HepG2 (cell line): ENCODE results near the gene OR1F1. TPM values are rescaled to one million over a fixed set of nuclear protein-coding genes. Genes with fewer than 3 reads are reported as not detected.

Experiments
- ATAC-seq: fragments of 200-7000 bp; cut with Tn5 transposase; 3 replicates; pipeline ENCODE4 v1.9.1; 2020; ENCODE audit warnings: mild to moderate bottlenecking, moderate library complexity
- BruUV-seq: library from RNA; stranded (reverse); fragments of 400-500 nt; replicated peaks from 2 replicates; lab custom pipeline; 2021; lab: Mats Ljungman, UMichigan
- CTCF ChIA-PET: fragments of 300-600 bp; formaldehyde crosslinking; extraction: SDS; loops from one replicate; lab custom pipeline; 2021; ENCODE audit warnings: low total read pairs, inconsistent platforms, low intra/inter-chr PET ratio; lab: Yijun Ruan, JAX
- POLR2A ChIA-PET: fragments of 350-600 bp; sonication (Branson Sonifier 250); formaldehyde crosslinking; loops from one replicate; lab custom pipeline; 2020; ENCODE audit warnings: antibody characterized with exemption, inconsistent platforms; lab: Yijun Ruan, JAX
- DNase-seq: peaks from one replicate; pipeline ENCODE4 v3.0.0-alpha.2; 2015; ENCODE audit warnings: low spot score
- FAIRE-seq: peaks from 3 replicates; lab custom pipeline; 2011; peaks lifted over from hg19 to GRCh38; lab: Jason Lieb, UNC
- H2AFZ ChIP-seq: one replicate; pipeline ENCODE4 v1.6.1; 2011; ENCODE audit warnings: low read length, inconsistent platforms
- H3K27ac ChIP-seq: fragments of 300-600 bp; 3 replicates; pipeline ENCODE4 v1.8.0; 2011; ENCODE audit warnings: mixed run types, mild to moderate bottlenecking, mixed read lengths, low read length, inconsistent platforms; ENCODE audit not compliant: insufficient read depth; ENCODE audit errors: extremely low read length
- H3K27me3 ChIP-seq, 2 experiments: fragments of 200-600 bp in 1 of 2; 2 replicates in 1 of 2; 3 replicates in 1 of 2; pipeline versions ENCODE4 v1.6.0 to v1.8.0; 2011; ENCODE audit warnings: low read length in 2 of 2, mild to moderate bottlenecking in 2 of 2, moderate library complexity in 2 of 2, inconsistent platforms in 1 of 2; ENCODE audit not compliant: insufficient read depth in 2 of 2, control insufficient read depth in 1 of 2
- H3K36me3 ChIP-seq, 2 experiments: fragments of 200-600 bp in 1 of 2; replicated peaks in 1 of 2; 2 replicates in 1 of 2; 3 replicates in 1 of 2; pipeline versions ENCODE4 v1.5.1 to v1.8.0; 2011; ENCODE audit warnings: low read length in 2 of 2, inconsistent platforms in 1 of 2; ENCODE audit not compliant: insufficient read depth in 2 of 2, control insufficient read depth in 1 of 2
- H3K4me1 ChIP-seq: 2 replicates; pipeline ENCODE4 v1.5.1; 2012; ENCODE audit warnings: low read length, inconsistent platforms; ENCODE audit not compliant: insufficient read depth
- H3K4me2 ChIP-seq: 2 replicates; pipeline ENCODE4 v1.6.0; 2011; ENCODE audit warnings: low read depth, low read length, inconsistent platforms
- H3K4me3 ChIP-seq, 3 experiments: fragments of 200-600 bp in 1 of 3; sonication (generic), shearing (Covaris generic) in 1 of 3; replicated peaks in 1 of 3; 2 replicates each; pipeline ENCODE4 v1.5.1; 2011 to 2016; ENCODE audit warnings: low read length in 3 of 3, inconsistent platforms in 2 of 3, low read depth in 2 of 3, mild to moderate bottlenecking in 2 of 3, control low read depth in 1 of 3, mixed read lengths in 1 of 3; ENCODE audit not compliant: insufficient read depth in 1 of 3
- H3K79me2 ChIP-seq: one replicate; pipeline ENCODE4 v1.6.1; 2011; ENCODE audit warnings: low read length, inconsistent platforms; ENCODE audit not compliant: insufficient read depth
- H3K9ac ChIP-seq: 2 replicates; pipeline ENCODE4 v1.6.0; 2011; ENCODE audit warnings: mild to moderate bottlenecking, low read depth, low read length, inconsistent platforms; ENCODE audit not compliant: insufficient read depth
- H3K9me3 ChIP-seq: 2 replicates; pipeline ENCODE4 v1.5.1; 2012; ENCODE audit warnings: mild to moderate bottlenecking, low read length
- H4K20me1 ChIP-seq: 2 replicates; pipeline ENCODE4 v1.6.0; 2011; ENCODE audit warnings: inconsistent platforms, mild to moderate bottlenecking, low read length, moderate library complexity; ENCODE audit not compliant: insufficient read depth
- ATF2 ChIP-seq: sonication (generic); formaldehyde crosslinking; IDR thresholded peaks from 2 replicates; pipeline ENCODE4 v1.4.0; 2020; ENCODE audit warnings: missing genetic modification reagents
- SETDB1 ChIP-seq: sonication (generic); formaldehyde crosslinking; IDR thresholded peaks from 2 replicates; pipeline ENCODE4 v1.5.1; 2020; ENCODE audit warnings: missing genetic modification reagents, mild to moderate bottlenecking, borderline replicate concordance
- WGBS: methylation state at CpG from one replicate; pipeline ENCODE4 v1.1.6; 2017; ENCODE audit warnings: low lambda C conversion rate; 5-methylcytosine and 5-hydroxymethylcytosine counted together
- in situ Hi-C: cut with HindIII; loops from 2 replicates; pipeline ENCODE4 v1.10.0; 2017; ENCODE audit warnings: low pct_unique_long_range_greater_than_20kb; ENCODE audit not compliant: extremely low pct_ligation_motif_present
- intact Hi-C: fragments of 100-400 bp; cut with micrococcal nuclease; formaldehyde crosslinking; loops from one replicate; pipeline ENCODE4 v1.10.0; 2022; ENCODE audit not compliant: unreplicated experiment
- polyA plus RNA-seq, 8 experiments: library from polyadenylated mRNA; depleted of rRNA in 3 of 8; stranded (reverse) in 7 of 8; unstranded in 1 of 8; fragments of >200 nt; fragmentation: Illumina TruSeq in 4 of 8; extraction: Trizol in 4 of 8; gene quantifications; 2 replicates each; pipeline versions ENCODE4 v1.2.1 to v1.2.3, GENCODE V29; 2011 to 2016; ENCODE audit warnings: low read depth in 4 of 8, missing spikeins in 1 of 8, mixed read lengths in 1 of 8; ENCODE audit not compliant: insufficient read depth in 1 of 8
- total RNA-seq, 5 experiments: library from RNA; depleted of rRNA; stranded (reverse); fragments of >200 nt; fragmentation: Illumina TruSeq; extraction: Trizol; gene quantifications; 2 replicates each; pipeline ENCODE4 v1.2.3, GENCODE V29; 2016; ENCODE audit warnings: low read depth in 1 of 5
- TF ChIP-seq, protein P1 (sequence below): sonication (generic); formaldehyde crosslinking; IDR thresholded peaks from 2 replicates; pipeline ENCODE4 v1.8.0; 2022; ENCODE audit warnings: mild to moderate bottlenecking, missing genetic modification reagents; ENCODE audit not compliant: insufficient replicate concordance
- TF ChIP-seq, protein P2 (sequence below): sonication (generic); formaldehyde crosslinking; IDR thresholded peaks from 2 replicates; pipeline ENCODE4 v1.4.0; 2020; ENCODE audit warnings: missing genetic modification reagents
- TF ChIP-seq, protein P3 (sequence below): sonication (generic); formaldehyde crosslinking; IDR thresholded peaks from 2 replicates; pipeline ENCODE4 v1.4.0; 2020; ENCODE audit warnings: mild to moderate bottlenecking, missing genetic modification reagents

The OR1F1 gene
- total and polyA plus RNA-seq, 2 of the 13 experiments (the other 11 are each of a cell fraction or from before 2014, with no cell fraction given) = 0.90 TPM; not detected in 1

- DNase-seq (no peak), ATAC-seq (no peak), FAIRE-seq (no peak)
- peaks cover 32% of the 10 kb centered on the region for H3K4me1 ChIP-seq
- no peaks in the 10 kb centered on the region for H3K9me3 ChIP-seq
- no peak overlapping the region for H3K4me2 ChIP-seq
- H3K27ac ChIP-seq = no peak overlapping the region
- no peaks in the 10 kb centered on the region for H3K79me2 ChIP-seq
- H2AFZ ChIP-seq = no peak overlapping the region
- ChIA-PET CTCF (no interaction called here), POLR2A (no interaction called here)
- no peak overlapping the region for H3K9ac ChIP-seq
- H3K27me3 ChIP-seq = peaks cover 5 to 13% of the 10 kb centered on the region in 2 experiments; a peak in 2 of 5 replicates
- TF ChIP-seq ATF2 (CRISPR knock-in tag) (no peak), SETDB1 (CRISPR knock-in tag) (no peak)
- TF ChIP-seq, protein P1, sequence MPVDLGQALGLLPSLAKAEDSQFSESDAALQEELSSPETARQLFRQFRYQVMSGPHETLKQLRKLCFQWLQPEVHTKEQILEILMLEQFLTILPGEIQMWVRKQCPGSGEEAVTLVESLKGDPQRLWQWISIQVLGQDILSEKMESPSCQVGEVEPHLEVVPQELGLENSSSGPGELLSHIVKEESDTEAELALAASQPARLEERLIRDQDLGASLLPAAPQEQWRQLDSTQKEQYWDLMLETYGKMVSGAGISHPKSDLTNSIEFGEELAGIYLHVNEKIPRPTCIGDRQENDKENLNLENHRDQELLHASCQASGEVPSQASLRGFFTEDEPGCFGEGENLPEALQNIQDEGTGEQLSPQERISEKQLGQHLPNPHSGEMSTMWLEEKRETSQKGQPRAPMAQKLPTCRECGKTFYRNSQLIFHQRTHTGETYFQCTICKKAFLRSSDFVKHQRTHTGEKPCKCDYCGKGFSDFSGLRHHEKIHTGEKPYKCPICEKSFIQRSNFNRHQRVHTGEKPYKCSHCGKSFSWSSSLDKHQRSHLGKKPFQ = no peak
- TF ChIP-seq, protein P2, sequence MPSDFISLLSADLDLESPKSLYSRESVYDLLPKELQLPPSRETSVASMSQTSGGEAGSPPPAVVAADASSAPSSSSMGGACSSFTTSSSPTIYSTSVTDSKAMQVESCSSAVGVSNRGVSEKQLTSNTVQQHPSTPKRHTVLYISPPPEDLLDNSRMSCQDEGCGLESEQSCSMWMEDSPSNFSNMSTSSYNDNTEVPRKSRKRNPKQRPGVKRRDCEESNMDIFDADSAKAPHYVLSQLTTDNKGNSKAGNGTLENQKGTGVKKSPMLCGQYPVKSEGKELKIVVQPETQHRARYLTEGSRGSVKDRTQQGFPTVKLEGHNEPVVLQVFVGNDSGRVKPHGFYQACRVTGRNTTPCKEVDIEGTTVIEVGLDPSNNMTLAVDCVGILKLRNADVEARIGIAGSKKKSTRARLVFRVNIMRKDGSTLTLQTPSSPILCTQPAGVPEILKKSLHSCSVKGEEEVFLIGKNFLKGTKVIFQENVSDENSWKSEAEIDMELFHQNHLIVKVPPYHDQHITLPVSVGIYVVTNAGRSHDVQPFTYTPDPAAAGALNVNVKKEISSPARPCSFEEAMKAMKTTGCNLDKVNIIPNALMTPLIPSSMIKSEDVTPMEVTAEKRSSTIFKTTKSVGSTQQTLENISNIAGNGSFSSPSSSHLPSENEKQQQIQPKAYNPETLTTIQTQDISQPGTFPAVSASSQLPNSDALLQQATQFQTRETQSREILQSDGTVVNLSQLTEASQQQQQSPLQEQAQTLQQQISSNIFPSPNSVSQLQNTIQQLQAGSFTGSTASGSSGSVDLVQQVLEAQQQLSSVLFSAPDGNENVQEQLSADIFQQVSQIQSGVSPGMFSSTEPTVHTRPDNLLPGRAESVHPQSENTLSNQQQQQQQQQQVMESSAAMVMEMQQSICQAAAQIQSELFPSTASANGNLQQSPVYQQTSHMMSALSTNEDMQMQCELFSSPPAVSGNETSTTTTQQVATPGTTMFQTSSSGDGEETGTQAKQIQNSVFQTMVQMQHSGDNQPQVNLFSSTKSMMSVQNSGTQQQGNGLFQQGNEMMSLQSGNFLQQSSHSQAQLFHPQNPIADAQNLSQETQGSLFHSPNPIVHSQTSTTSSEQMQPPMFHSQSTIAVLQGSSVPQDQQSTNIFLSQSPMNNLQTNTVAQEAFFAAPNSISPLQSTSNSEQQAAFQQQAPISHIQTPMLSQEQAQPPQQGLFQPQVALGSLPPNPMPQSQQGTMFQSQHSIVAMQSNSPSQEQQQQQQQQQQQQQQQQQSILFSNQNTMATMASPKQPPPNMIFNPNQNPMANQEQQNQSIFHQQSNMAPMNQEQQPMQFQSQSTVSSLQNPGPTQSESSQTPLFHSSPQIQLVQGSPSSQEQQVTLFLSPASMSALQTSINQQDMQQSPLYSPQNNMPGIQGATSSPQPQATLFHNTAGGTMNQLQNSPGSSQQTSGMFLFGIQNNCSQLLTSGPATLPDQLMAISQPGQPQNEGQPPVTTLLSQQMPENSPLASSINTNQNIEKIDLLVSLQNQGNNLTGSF = no peak
- TF ChIP-seq, protein P3, sequence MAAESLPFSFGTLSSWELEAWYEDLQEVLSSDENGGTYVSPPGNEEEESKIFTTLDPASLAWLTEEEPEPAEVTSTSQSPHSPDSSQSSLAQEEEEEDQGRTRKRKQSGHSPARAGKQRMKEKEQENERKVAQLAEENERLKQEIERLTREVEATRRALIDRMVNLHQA (CRISPR knock-in tag) = no peak
- intact Hi-C loops (no loop called here), in situ Hi-C loops (no loop called here)
- WGBS = 14% methylated on average over 3 of the region's 3 CpGs
- no TSS peak for BruUV-seq
- no peaks in the 10 kb centered on the region for H3K36me3 ChIP-seq
- no peaks in the 10 kb centered on the region for H4K20me1 ChIP-seq
- no peak overlapping the region for H3K4me3 ChIP-seq
These were observed 24.0 kb downstream of the OR1F1 start for GRCh38 chr16:3212006-3212405.
